Subcutaneous abdominal adipose tissue (tissue), 5 donors: Measurements from ENCODE around the gene ZCCHC8.

Experiments used
- H3K27ac ChIP-seq: one replicate; pipeline ENCODE4 v1.7.0; 2013; ENCODE audit warnings: low read depth, mild to moderate bottlenecking, inconsistent platforms, low read length, moderate library complexity
- H3K27me3 ChIP-seq, 5 donors: one replicate each; pipeline ENCODE4 v1.7.0; 2013; ENCODE audit warnings: low read length in 5 of 5, inconsistent platforms in 1 of 5; ENCODE audit not compliant: control insufficient read depth in 5 of 5, insufficient read depth in 4 of 5
- H3K36me3 ChIP-seq, 5 donors: one replicate each; pipeline ENCODE4 v1.7.0; 2013; ENCODE audit warnings: low read length in 5 of 5; ENCODE audit not compliant: control insufficient read depth in 5 of 5, insufficient read depth in 5 of 5
- H3K4me1 ChIP-seq, 5 donors: one replicate each; pipeline ENCODE4 v1.7.0; 2013; ENCODE audit warnings: low read length in 5 of 5, mild to moderate bottlenecking in 3 of 5, moderate library complexity in 1 of 5; ENCODE audit not compliant: control insufficient read depth in 5 of 5, insufficient read depth in 5 of 5
- H3K4me3 ChIP-seq, 5 donors: one replicate each; pipeline ENCODE4 v1.7.0; 2013; ENCODE audit warnings: low read length in 5 of 5, low read depth in 1 of 5
- H3K9ac ChIP-seq, 5 donors: one replicate each; pipeline ENCODE4 v1.7.0; 2013; ENCODE audit warnings: low read length in 5 of 5, mild to moderate bottlenecking in 4 of 5, moderate library complexity in 3 of 5
- H3K9me3 ChIP-seq, 5 donors: one replicate each; pipeline ENCODE4 v1.7.0; 2013; ENCODE audit warnings: low read length in 5 of 5; ENCODE audit not compliant: control insufficient read depth in 5 of 5
- donor health status: healthy.
- donor health status: healthy.
- donor health status: healthy.
- donor health status: healthy.
- donor health status: healthy.

ZCCHC8 gene

DNA sequence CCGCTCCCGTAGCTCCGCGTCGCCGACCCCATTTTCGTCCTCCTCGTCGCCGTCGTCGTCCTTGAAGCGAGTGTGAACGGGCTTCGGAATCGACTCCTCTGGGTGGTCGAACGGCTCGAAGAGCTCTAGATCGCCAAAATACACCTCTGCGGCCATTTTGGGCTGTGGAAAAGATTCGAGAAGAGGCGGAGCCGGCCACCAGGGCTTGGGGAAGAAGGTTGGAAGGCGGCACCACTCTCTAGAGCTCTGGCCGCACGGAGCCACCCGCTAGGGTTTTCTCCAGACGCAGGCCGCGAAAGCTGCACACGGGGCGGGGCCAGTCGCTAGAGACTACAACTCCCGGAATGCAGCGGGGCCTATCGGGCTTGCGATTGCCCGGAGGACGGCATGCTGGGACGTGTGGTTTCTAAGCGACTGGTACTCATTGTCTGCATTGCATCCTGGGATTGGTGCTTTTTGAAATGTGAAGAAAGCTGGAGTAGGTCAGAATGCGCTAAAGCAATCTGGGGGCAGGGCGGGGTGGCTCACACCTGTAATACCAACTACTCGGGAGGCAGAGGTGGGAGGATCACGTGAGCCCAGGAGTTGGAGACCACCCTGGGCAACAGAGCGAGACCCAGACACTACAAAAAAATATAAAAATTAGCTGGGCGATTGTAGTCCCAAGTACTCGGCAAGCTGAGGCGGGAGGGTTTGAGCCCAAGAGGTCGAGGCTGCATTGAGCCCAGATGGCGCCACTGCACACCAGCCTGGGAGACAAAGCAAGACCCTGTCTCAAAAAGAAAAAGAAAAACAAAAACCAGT is at the start of gene ZCCHC8:
Gene ZCCHC8 (minus strand): TSS at position 248 of the 804 bp plus-strand sequence. CDS start 92 bp downstream, at position 156.
- Histone ChIP-seq H3K27me3 (no peaks in the 10 kb centered on the region), H3K4me3 (peak within 1 kb of the TSS; percentile 79 to 95 (median 92)), H3K9ac (peak within 1 kb of the TSS; percentile 91 to 98 (median 92)), H3K36me3 (peaks cover 16 to 31% (median 26%) of the 10 kb centered on the region in 5 donors), H3K27ac (peak within 1 kb of the TSS; percentile 98), H3K9me3 (no peaks in the 10 kb centered on the region), H3K4me1 (peaks cover 0 to 30% (median 22%) of the 10 kb centered on the region in 5 donors)

DNA sequence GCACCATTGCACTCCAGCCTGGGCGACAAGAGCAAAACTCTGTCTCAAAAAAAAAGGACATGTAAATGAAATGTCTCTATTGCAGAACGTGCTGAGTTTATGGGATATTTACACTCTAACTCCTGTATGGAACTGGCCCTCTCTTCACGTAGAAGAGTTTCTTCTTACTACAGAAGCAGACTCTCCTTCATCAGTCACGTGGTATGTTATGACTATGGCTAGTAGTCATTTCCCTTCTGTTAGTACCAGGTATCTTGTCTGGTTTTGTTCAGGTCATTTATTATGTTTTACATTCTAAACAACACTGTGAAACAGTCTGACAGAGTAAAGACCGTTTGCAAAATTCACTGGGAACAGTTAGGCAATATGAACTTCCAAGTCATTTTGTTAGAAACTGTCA is 46.6 kb upstream of the ZCCHC8 start:
- no peak overlapping the region for H3K4me3 ChIP-seq
- H3K4me1 ChIP-seq = no peaks in the 10 kb centered on the region
- H3K36me3 ChIP-seq = peaks cover 4 to 39% (median 24%) of the 10 kb centered on the region in 5 donors
- no peaks in the 10 kb centered on the region for H3K27me3 ChIP-seq
- no peaks in the 10 kb centered on the region for H3K9me3 ChIP-seq
- H3K27ac ChIP-seq = no peak overlapping the region
- H3K9ac ChIP-seq = no peak overlapping the region

DNA sequence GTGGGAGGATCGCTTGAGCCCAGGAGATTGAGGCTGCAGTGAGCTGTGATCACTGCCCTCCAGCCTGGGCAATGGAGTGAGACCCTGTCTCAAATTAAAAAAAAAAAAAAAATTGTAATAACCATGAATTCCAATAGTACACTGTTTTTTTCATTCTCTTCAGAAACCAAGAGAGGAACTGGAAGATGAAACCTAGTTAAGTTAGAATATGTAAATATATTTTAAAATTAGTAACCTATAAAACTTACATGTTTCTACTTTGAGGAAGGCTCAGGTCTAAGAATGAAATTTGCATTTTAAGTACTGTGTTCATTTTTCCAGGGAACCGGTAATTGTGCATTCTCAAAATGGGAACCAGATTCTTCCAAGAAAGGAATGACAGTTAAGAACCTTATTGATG is 45.1 kb upstream of the ZCCHC8 start:
- peaks cover 0 to 29% (median 17%) of the 10 kb centered on the region in 5 donors for H3K36me3 ChIP-seq
- H3K27ac ChIP-seq = no peak overlapping the region
- no peak overlapping the region for H3K4me3 ChIP-seq
- H3K9ac ChIP-seq = no peak overlapping the region
- no peaks in the 10 kb centered on the region for H3K4me1 ChIP-seq
- no peaks in the 10 kb centered on the region for H3K27me3 ChIP-seq
- H3K9me3 ChIP-seq = no peaks in the 10 kb centered on the region

DNA sequence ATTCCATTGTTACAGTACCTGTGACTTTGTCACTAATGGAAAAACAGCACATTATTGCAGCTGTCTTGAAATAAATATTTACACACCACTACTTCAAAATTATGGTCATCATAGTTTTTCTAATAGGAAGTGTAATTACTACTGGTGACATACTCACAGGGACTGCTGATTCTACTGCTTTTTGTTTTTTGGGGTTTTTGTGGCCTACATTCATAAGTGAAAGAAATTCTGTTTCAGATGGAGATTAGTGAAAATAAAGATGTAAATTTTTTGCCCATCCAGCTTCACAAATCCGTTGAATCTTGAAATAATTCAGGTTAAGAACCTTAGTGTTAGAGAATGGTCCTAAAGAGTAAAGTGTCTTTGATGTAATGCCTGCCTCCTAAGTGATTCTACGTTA is 43.8 kb upstream of the ZCCHC8 start:
- Histone ChIP-seq H3K4me3 (no peak overlapping the region), H3K9ac (no peak overlapping the region), H3K9me3 (no peaks in the 10 kb centered on the region), H3K4me1 (no peaks in the 10 kb centered on the region), H3K27me3 (no peaks in the 10 kb centered on the region), H3K36me3 (peaks cover 0 to 24% (median 8%) of the 10 kb centered on the region in 5 donors), H3K27ac (no peak overlapping the region)

DNA sequence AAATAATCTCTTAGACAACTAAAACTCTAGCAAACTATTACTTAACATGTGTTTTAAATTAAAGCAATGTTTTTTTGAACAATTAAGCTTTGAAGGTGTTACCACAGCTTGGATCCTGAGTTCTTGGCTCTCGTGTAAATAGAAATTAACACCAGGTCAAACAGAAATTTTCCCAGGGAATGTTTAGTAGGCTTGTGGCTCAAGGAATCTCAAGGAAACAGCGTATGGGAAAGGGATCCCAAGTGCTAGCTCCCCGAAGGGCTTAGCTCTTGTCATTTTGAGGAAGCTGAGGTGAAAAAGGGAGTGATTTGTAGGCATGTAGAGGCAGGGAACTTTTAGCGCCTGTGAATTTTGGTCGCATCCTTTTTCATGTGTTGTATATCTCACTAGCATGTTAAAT is 37.8 kb upstream of the ZCCHC8 start:
- H3K27ac ChIP-seq = no peak overlapping the region
- H3K9ac ChIP-seq = no peak overlapping the region
- H3K9me3 ChIP-seq = no peaks in the 10 kb centered on the region
- no peaks in the 10 kb centered on the region for H3K4me1 ChIP-seq
- peaks cover 0 to 13% (median 4%) of the 10 kb centered on the region in 5 donors for H3K36me3 ChIP-seq
- no peak overlapping the region for H3K4me3 ChIP-seq
- H3K27me3 ChIP-seq = no peaks in the 10 kb centered on the region

DNA sequence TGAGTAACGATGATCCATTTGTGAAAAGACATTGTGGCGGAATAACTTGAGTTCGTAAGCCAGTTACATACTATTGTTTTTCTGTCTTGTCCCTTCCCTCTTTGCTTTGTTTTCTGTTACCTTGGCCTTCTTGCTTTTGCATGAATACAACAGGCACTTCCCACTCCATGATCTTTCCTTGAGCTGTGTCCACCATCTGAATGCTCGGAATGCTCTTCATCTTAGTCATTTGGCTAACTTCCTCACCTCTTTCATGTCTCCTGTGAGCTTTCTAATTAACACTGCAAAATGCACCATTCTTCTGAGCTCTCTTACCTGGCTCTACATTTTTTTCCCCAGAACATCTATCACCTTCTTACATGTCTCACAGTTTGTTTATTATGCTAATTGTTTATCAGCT is 36.3 kb upstream of the ZCCHC8 start:
- H3K9me3 ChIP-seq = no peaks in the 10 kb centered on the region
- no peak overlapping the region for H3K27ac ChIP-seq
- H3K4me3 ChIP-seq = no peak overlapping the region
- no peak overlapping the region for H3K9ac ChIP-seq
- no peaks in the 10 kb centered on the region for H3K27me3 ChIP-seq
- H3K4me1 ChIP-seq = no peaks in the 10 kb centered on the region
- H3K36me3 ChIP-seq = peaks cover 0 to 8% (median 4%) of the 10 kb centered on the region in 5 donors

- H3K9ac ChIP-seq = peak overlapping the region in 1 of 5 donors; percentile 16
- H3K9me3 ChIP-seq = no peaks in the 10 kb centered on the region
- H3K27me3 ChIP-seq = no peaks in the 10 kb centered on the region
- H3K27ac ChIP-seq = no peak overlapping the region
- H3K36me3 ChIP-seq = peaks cover 0 to 8% (median 5%) of the 10 kb centered on the region in 5 donors
- no peak overlapping the region for H3K4me3 ChIP-seq
- H3K4me1 ChIP-seq = no peaks in the 10 kb centered on the region
Measured at GRCh38 chr12:122533856-122534255, 33.1 kb upstream of the ZCCHC8 start.

- peaks cover 6 to 25% (median 20%) of the 10 kb centered on the region in 5 donors for H3K4me1 ChIP-seq
- H3K4me3 ChIP-seq = no peak overlapping the region
- H3K9me3 ChIP-seq = no peaks in the 10 kb centered on the region
- no peak overlapping the region for H3K9ac ChIP-seq
- peaks cover 0 to 3% (median 0%) of the 10 kb centered on the region in 5 donors for H3K36me3 ChIP-seq
- no peaks in the 10 kb centered on the region for H3K27me3 ChIP-seq
- no peak overlapping the region for H3K27ac ChIP-seq
Measured at GRCh38 chr12:122528992-122529391, 28.3 kb upstream of the ZCCHC8 start.

DNA sequence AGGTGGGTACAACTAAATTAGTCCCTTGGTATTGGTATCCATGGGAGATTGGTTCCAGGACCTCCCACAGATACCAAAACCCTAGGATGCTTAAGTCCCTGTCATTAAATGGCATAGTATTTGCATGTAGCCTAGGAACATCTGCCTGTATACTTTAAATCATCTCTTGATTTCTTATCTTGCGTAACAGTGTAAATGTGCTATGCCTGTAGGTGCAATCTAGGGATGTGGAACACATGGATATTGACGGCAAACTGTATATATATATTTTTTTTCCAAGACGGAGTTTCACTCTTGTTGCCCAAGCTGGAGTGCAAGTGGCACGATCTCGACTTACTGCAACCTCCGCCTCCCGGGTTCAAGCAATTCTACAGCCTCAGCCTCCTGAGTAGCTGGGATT is 27.9 kb upstream of the ZCCHC8 start:
- H3K36me3 ChIP-seq = peaks cover 0 to 3% (median 0%) of the 10 kb centered on the region in 5 donors
- H3K9me3 ChIP-seq = no peaks in the 10 kb centered on the region
- H3K9ac ChIP-seq = no peak overlapping the region
- H3K27me3 ChIP-seq = no peaks in the 10 kb centered on the region
- H3K4me3 ChIP-seq = no peak overlapping the region
- H3K27ac ChIP-seq = no peak overlapping the region
- peaks cover 6 to 29% (median 24%) of the 10 kb centered on the region in 5 donors for H3K4me1 ChIP-seq

DNA sequence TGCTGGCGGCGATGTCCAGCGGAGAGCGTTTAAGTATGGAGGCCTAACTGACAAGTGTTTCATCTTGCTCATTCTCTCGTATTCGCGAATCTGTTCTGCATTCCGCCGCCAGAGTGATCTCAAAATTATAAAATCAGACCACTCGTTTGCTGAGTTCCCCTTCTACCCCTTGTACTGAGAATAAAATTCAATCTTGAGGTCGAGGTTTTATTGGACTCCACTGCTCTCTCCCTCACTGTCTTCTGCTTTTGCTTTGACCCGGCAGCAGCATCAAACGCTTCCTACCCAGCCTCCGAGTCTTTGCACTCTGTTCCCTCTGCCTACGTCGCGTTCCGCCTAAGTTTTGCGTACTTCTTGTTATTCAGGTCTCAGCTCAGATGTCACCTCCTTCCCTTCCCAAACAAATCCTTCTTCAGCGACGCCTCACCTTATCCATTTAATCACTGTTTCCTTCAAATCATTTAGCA is 26.8 kb upstream of the ZCCHC8 start:
- Histone ChIP-seq H3K36me3 (peaks cover 0 to 3% (median 0%) of the 10 kb centered on the region in 5 donors), H3K9ac (peak overlapping the region; percentile 23 to 80 (median 77)), H3K4me1 (peaks cover 7 to 40% (median 35%) of the 10 kb centered on the region in 5 donors), H3K27me3 (no peaks in the 10 kb centered on the region), H3K9me3 (no peaks in the 10 kb centered on the region), H3K4me3 (peak overlapping the region; percentile 90 to 99 (median 94)), H3K27ac (peak overlapping the region; percentile 100)
